ENCODE measurements around the gene NCOA4. TPM values are rescaled to one million over a fixed set of nuclear protein-coding genes. Genes with fewer than 3 reads are reported as not detected.
A peak's percentile ranks its signal among the peaks of the same experiment; 100 is the strongest.

Gene NCOA4
- total and polyA plus RNA-seq, 4 donors = 40.5 to 281 (median 109) TPM

DNA sequence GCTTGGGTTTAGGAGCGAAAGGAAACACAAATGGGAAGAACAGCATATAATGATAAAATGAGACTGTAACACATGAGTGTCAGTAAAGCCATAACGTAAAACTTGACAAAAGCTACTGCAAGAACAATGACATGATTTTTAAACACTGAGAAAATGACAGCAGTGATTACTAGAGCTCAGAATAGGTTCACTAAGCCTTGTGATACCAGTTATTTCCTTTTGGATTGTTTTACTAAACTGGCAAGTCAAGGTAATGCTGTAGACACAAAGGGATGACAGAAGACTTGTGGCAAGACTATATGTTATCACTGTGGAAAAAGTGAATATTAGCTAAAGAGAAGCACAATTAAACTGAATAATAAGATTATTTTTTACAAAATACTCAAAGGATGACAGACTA is 12.7 kb downstream of the NCOA4 start:
- WGBS, 2 donors = 73 to 83% methylated on average over 2 of the region's 2 CpGs
- TF ChIP-seq, protein P1, sequence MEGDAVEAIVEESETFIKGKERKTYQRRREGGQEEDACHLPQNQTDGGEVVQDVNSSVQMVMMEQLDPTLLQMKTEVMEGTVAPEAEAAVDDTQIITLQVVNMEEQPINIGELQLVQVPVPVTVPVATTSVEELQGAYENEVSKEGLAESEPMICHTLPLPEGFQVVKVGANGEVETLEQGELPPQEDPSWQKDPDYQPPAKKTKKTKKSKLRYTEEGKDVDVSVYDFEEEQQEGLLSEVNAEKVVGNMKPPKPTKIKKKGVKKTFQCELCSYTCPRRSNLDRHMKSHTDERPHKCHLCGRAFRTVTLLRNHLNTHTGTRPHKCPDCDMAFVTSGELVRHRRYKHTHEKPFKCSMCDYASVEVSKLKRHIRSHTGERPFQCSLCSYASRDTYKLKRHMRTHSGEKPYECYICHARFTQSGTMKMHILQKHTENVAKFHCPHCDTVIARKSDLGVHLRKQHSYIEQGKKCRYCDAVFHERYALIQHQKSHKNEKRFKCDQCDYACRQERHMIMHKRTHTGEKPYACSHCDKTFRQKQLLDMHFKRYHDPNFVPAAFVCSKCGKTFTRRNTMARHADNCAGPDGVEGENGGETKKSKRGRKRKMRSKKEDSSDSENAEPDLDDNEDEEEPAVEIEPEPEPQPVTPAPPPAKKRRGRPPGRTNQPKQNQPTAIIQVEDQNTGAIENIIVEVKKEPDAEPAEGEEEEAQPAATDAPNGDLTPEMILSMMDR (IDR thresholded peaks at IDR 0.05; ENCODE audit: control extremely low read depth, extremely low read depth) = no peak
- H3K9ac ChIP-seq (ENCODE audit: insufficient read depth in 1 of 2, low read length in 2 of 2) = no peak overlapping the region
- H3K9me3 ChIP-seq (ENCODE audit: control insufficient read depth in 4 of 4, insufficient read depth in 3 of 4, low read length in 3 of 4) = no peaks in the 10 kb centered on the region
- H3K27me3 ChIP-seq (ENCODE audit: control insufficient read depth in 3 of 3, insufficient read depth in 3 of 3, low read length in 2 of 3) = no peaks in the 10 kb centered on the region
- no peak overlapping the region for H3K4me3 ChIP-seq
- DNase-seq (no peak), ATAC-seq (ENCODE audit: insufficient read depth, low FRiP score) (no peak)
- H3K27ac ChIP-seq (ENCODE audit: low read depth in 1 of 2, low read length in 1 of 2) = no peak overlapping the region
- peaks cover 4 to 36% (median 5%) of the 10 kb centered on the region in 5 donors for H3K4me1 ChIP-seq (ENCODE audit: control insufficient read depth in 5 of 5, insufficient read depth in 5 of 5, low read length in 5 of 5)
- peaks cover 8 to 24% (median 13%) of the 10 kb centered on the region in 4 donors for H3K36me3 ChIP-seq (ENCODE audit: control insufficient read depth in 4 of 4, insufficient read depth in 4 of 4, low read length in 4 of 4)

DNA sequence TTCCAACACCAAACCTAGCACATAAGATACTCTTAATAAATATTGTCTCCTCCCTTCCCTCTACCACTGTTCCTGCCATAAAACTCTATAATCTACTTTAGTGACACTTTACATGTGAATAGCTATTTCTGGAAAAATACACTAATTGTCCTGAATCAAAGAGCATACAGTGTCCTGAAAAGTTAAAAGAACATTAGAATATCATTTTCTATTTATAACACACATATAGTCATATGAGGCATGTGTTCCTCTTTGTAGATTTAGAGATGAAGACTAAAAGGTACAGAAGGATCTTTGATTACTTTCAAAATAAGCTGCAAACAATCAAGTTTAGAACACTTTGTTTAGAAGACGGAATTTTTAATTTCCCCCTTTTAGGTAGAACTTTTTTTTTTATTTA is 13.6 kb downstream of the NCOA4 start:
- H3K9me3 ChIP-seq (ENCODE audit: control insufficient read depth in 4 of 4, insufficient read depth in 3 of 4, low read length in 3 of 4) = no peaks in the 10 kb centered on the region
- H3K36me3 ChIP-seq (ENCODE audit: control insufficient read depth in 4 of 4, insufficient read depth in 4 of 4, low read length in 4 of 4) = peaks cover 9 to 28% (median 15%) of the 10 kb centered on the region in 4 donors
- H3K9ac ChIP-seq (ENCODE audit: insufficient read depth in 1 of 2, low read length in 2 of 2) = no peak overlapping the region
- H3K27ac ChIP-seq (ENCODE audit: low read depth in 1 of 2, low read length in 1 of 2) = peak overlapping the region in 1 of 2 donors; percentile 33
- no peak overlapping the region for H3K4me3 ChIP-seq
- WGBS, 2 donors = 76 to 87% methylated on average over 1 of the region's 1 CpG
- TF ChIP-seq, protein P1 (IDR thresholded peaks at IDR 0.05; ENCODE audit: control extremely low read depth, extremely low read depth) = no peak
- no peak for ATAC-seq (ENCODE audit: insufficient read depth, low FRiP score)
- no peak for DNase-seq
- H3K27me3 ChIP-seq (ENCODE audit: control insufficient read depth in 3 of 3, insufficient read depth in 3 of 3, low read length in 2 of 3) = no peaks in the 10 kb centered on the region
- peaks cover 4 to 36% (median 5%) of the 10 kb centered on the region in 5 donors for H3K4me1 ChIP-seq (ENCODE audit: control insufficient read depth in 5 of 5, insufficient read depth in 5 of 5, low read length in 5 of 5)

DNA sequence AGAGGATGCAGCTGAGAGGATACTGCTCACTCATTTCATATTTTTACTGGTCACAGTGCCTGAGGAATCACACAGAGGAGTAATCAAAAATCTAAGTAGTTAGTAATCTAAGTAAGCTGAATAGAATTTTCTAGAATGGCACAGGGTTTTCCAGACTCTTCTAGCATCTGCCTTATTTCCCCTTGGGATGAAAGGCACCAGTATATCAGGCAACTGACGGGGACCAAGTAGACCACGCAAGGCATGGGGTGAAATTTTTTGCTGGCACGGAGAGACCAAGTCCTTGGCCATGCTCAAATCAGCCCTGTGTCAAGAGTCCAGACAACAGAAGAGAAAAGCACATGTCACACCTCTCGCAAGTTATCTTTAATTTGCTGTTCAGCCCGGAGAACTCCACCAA is 14.2 kb downstream of the NCOA4 start:
- H3K36me3 ChIP-seq (ENCODE audit: control insufficient read depth in 4 of 4, insufficient read depth in 4 of 4, low read length in 4 of 4) = peaks cover 12 to 28% (median 20%) of the 10 kb centered on the region in 4 donors
- no peaks in the 10 kb centered on the region for H3K9me3 ChIP-seq (ENCODE audit: control insufficient read depth in 4 of 4, insufficient read depth in 3 of 4, low read length in 3 of 4)
- H3K4me3 ChIP-seq = no peak overlapping the region
- peak overlapping the region in 1 of 2 donors; percentile 33 for H3K27ac ChIP-seq (ENCODE audit: low read depth in 1 of 2, low read length in 1 of 2)
- DNase-seq = no peak
- ATAC-seq (ENCODE audit: insufficient read depth, low FRiP score) = no peak
- TF ChIP-seq, protein P1 (IDR thresholded peaks at IDR 0.05; ENCODE audit: control extremely low read depth, extremely low read depth) = no peak
- H3K27me3 ChIP-seq (ENCODE audit: control insufficient read depth in 3 of 3, insufficient read depth in 3 of 3, low read length in 2 of 3) = no peaks in the 10 kb centered on the region
- H3K9ac ChIP-seq (ENCODE audit: insufficient read depth in 1 of 2, low read length in 2 of 2) = no peak overlapping the region
- WGBS, 2 donors = 94 to 95% methylated on average over 5 of the region's 5 CpGs
- H3K4me1 ChIP-seq (ENCODE audit: control insufficient read depth in 5 of 5, insufficient read depth in 5 of 5, low read length in 5 of 5) = peaks cover 4 to 36% (median 5%) of the 10 kb centered on the region in 5 donors
